IMR-90 (cell line): ENCODE results near the gene ZNF267. TPM values are rescaled to one million over a fixed set of nuclear protein-coding genes. Genes with fewer than 3 reads are reported as not detected.

ENCODE experiments used
- ATAC-seq: fragments of 200-7000 bp; cut with Tn5 transposase; 2 replicates; pipeline ENCODE4 v1.9.1; 2020; ENCODE audit warnings: low read depth, mild to moderate bottlenecking, moderate library complexity
- BruUV-seq: library from RNA; stranded (reverse); fragments of 400-500 nt; replicated peaks from 2 replicates; lab custom pipeline; 2021; lab: Mats Ljungman, UMichigan
- CTCF ChIA-PET: fragments of 300-600 bp; formaldehyde crosslinking; extraction: SDS; loops from one replicate; lab custom pipeline; 2021; ENCODE audit warnings: antibody characterized with exemption; lab: Yijun Ruan, JAX
- POLR2A ChIA-PET: fragments of 300-600 bp; sonication (Branson Sonifier 250); formaldehyde crosslinking; loops from one replicate; lab custom pipeline; 2022; ENCODE audit warnings: antibody characterized with exemption; ENCODE audit not compliant: unreplicated experiment; lab: Charles Lee
- DNase-seq: peaks from one replicate; pipeline ENCODE4 v3.0.0; 2013
- H2AFZ ChIP-seq: replicated peaks from 2 replicates; pipeline ENCODE3; 2013; ENCODE audit warnings: low read length, mild to moderate bottlenecking; ENCODE audit not compliant: poor library complexity
- H2AK5ac ChIP-seq: 2 replicates; pipeline ENCODE4 v1.6.1; 2013; ENCODE audit warnings: low read depth, low read length, inconsistent platforms
- H2AK9ac ChIP-seq: replicated peaks from 2 replicates; pipeline ENCODE3; 2013; ENCODE audit warnings: mild to moderate bottlenecking, low read depth, low read length, moderate library complexity; ENCODE audit not compliant: poor library complexity
- H2BK120ac ChIP-seq: 2 replicates; pipeline ENCODE4 v1.6.1; 2013; ENCODE audit warnings: low read depth, low read length, inconsistent platforms
- H2BK15ac ChIP-seq: 3 replicates; pipeline ENCODE4 v1.6.1; 2013; ENCODE audit warnings: low read depth, low read length, inconsistent platforms
- H2BK20ac ChIP-seq: 2 replicates; pipeline ENCODE4 v1.6.1; 2013; ENCODE audit warnings: low read depth, mild to moderate bottlenecking, inconsistent platforms, low read length, moderate library complexity
- H2BK5ac ChIP-seq: 2 replicates; pipeline ENCODE4 v1.6.1; 2013; ENCODE audit warnings: mild to moderate bottlenecking, low read depth, low read length, inconsistent platforms; ENCODE audit not compliant: poor library complexity, severe bottlenecking
- H3K14ac ChIP-seq: replicated peaks from 2 replicates; pipeline ENCODE4 v1.6.1; 2013; ENCODE audit warnings: low read depth, low read length, inconsistent platforms
- H3K18ac ChIP-seq: 2 replicates; pipeline ENCODE4 v1.6.1; 2013; ENCODE audit warnings: low read depth, low read length, control low read depth
- H3K23ac ChIP-seq: 2 replicates; pipeline ENCODE4 v1.6.1; 2013; ENCODE audit warnings: low read depth, low read length, inconsistent platforms
- H3K27ac ChIP-seq: 2 replicates; pipeline ENCODE4 v1.5.1; 2013; ENCODE audit warnings: mild to moderate bottlenecking, control low read depth, low read length; ENCODE audit not compliant: insufficient read depth
- H3K27me3 ChIP-seq: 2 replicates; pipeline ENCODE4 v1.6.1; 2013; ENCODE audit warnings: low read length; ENCODE audit not compliant: control insufficient read depth, insufficient read depth
- H3K36me3 ChIP-seq: 2 replicates; pipeline ENCODE4 v1.6.1; 2013; ENCODE audit warnings: low read length, mixed read lengths; ENCODE audit not compliant: control insufficient read depth, insufficient read depth
- H3K4ac ChIP-seq: 2 replicates; pipeline ENCODE4 v1.6.1; 2013; ENCODE audit warnings: low read depth, low read length, inconsistent platforms
- H3K4me1 ChIP-seq: 2 replicates; pipeline ENCODE4 v1.6.1; 2013; ENCODE audit warnings: low read length, mixed read lengths; ENCODE audit not compliant: control insufficient read depth, insufficient read depth
- H3K4me2 ChIP-seq: 2 replicates; pipeline ENCODE4 v1.6.1; 2013; ENCODE audit warnings: low read depth, mild to moderate bottlenecking, control low read depth, low read length, moderate library complexity
- H3K4me3 ChIP-seq: 2 replicates; pipeline ENCODE4 v1.5.1; 2013; ENCODE audit warnings: low read depth, mild to moderate bottlenecking, control low read depth, low read length, moderate library complexity; ENCODE audit not compliant: insufficient read depth
- H3K56ac ChIP-seq: 2 replicates; pipeline ENCODE4 v1.6.1; 2013; ENCODE audit warnings: low read length, inconsistent platforms; ENCODE audit not compliant: insufficient read depth; ENCODE audit errors: extremely low read depth
- H3K79me1 ChIP-seq, 2 experiments: 2 replicates each; pipeline ENCODE4 v1.6.1; 2013; ENCODE audit warnings: low read length in 2 of 2, inconsistent platforms in 1 of 2, low read depth in 1 of 2
- H3K9ac ChIP-seq: 2 replicates; pipeline ENCODE4 v1.6.1; 2013; ENCODE audit warnings: low read depth, low read length, control low read depth
- H3K9me1 ChIP-seq: 2 replicates; pipeline ENCODE4 v1.6.1; 2013; ENCODE audit warnings: low read length, inconsistent platforms; ENCODE audit not compliant: insufficient read depth
- H3K9me3 ChIP-seq: 2 replicates; pipeline ENCODE4 v1.6.1; 2013; ENCODE audit warnings: low read length; ENCODE audit not compliant: control insufficient read depth, insufficient read depth
- H4K20me1 ChIP-seq: 2 replicates; pipeline ENCODE4 v1.6.1; 2013; ENCODE audit warnings: low read length, inconsistent platforms; ENCODE audit not compliant: insufficient read depth
- H4K5ac ChIP-seq: 2 replicates; pipeline ENCODE4 v1.6.1; 2013; ENCODE audit warnings: mild to moderate bottlenecking, low read depth, low read length, control low read depth
- H4K8ac ChIP-seq, 2 experiments: 2 replicates each; pipeline ENCODE4 v1.6.1; 2013; ENCODE audit warnings: low read depth in 2 of 2, low read length in 2 of 2, control low read depth in 1 of 2, inconsistent platforms in 1 of 2
- H4K91ac ChIP-seq: 2 replicates; pipeline ENCODE4 v1.6.1; 2013; ENCODE audit warnings: low read depth, low read length, inconsistent platforms; ENCODE audit not compliant: insufficient read depth
- BHLHE40 ChIP-seq: fragments of 150-350 bp; IDR thresholded peaks from 2 replicates; pipeline ENCODE4 v1.6.1; 2016; ENCODE audit warnings: mild to moderate bottlenecking, low read depth, low read length
- CEBPB ChIP-seq: IDR thresholded peaks from 2 replicates; pipeline ENCODE4 v1.6.1; 2012; ENCODE audit warnings: low read depth, low read length, improper control_type of control experiment
- CHD1 ChIP-seq: IDR thresholded peaks from 2 replicates; pipeline ENCODE4 v1.6.1; 2012; ENCODE audit warnings: low read depth, low read length, improper control_type of control experiment
- CTCF ChIP-seq: conservative IDR thresholded peaks from 2 replicates; pipeline ENCODE4 v1.5.1; 2012; ENCODE audit warnings: mild to moderate bottlenecking, low read depth, low read length, improper control_type of control experiment
- ELK1 ChIP-seq: fragments of 150-350 bp; IDR thresholded peaks from 2 replicates; pipeline ENCODE4 v1.6.1; 2016; ENCODE audit warnings: low read depth, mild to moderate bottlenecking, low read length, moderate library complexity, borderline replicate concordance
- FOS ChIP-seq: fragments of 150-350 bp; IDR thresholded peaks from 2 replicates; pipeline ENCODE4 v1.6.1; 2016; ENCODE audit warnings: low read depth, low read length
- MAFK ChIP-seq: IDR thresholded peaks from 2 replicates; pipeline ENCODE4 v1.6.1; 2012; ENCODE audit warnings: low read depth, low read length, improper control_type of control experiment
- MAZ ChIP-seq: IDR thresholded peaks from 2 replicates; pipeline ENCODE4 v1.6.1; 2012; ENCODE audit warnings: low read depth, mild to moderate bottlenecking, low read length, improper control_type of control experiment, moderate library complexity, borderline replicate concordance
- MXI1 ChIP-seq: IDR thresholded peaks from 2 replicates; pipeline ENCODE4 v1.6.1; 2012; ENCODE audit warnings: low read depth, mild to moderate bottlenecking, low read length, moderate library complexity, borderline replicate concordance
- NFE2L2 ChIP-seq: fragments of 150-350 bp; IDR thresholded peaks from 2 replicates; pipeline ENCODE4 v1.6.1; 2016; ENCODE audit warnings: low read depth, mild to moderate bottlenecking, low read length
- POLR2A ChIP-seq: IDR thresholded peaks from 2 replicates; pipeline ENCODE4 v1.6.1; 2012; ENCODE audit warnings: mild to moderate bottlenecking, low read depth, low read length
- RAD21 ChIP-seq: IDR thresholded peaks from 2 replicates; pipeline ENCODE4 v1.6.1; 2012; ENCODE audit warnings: low read length, improper control_type of control experiment
- RCOR1 ChIP-seq: IDR thresholded peaks from 2 replicates; pipeline ENCODE4 v1.6.1; 2012; ENCODE audit warnings: mild to moderate bottlenecking, low read length, improper control_type of control experiment; ENCODE audit not compliant: insufficient replicate concordance
- RFX5 ChIP-seq: IDR thresholded peaks from 2 replicates; pipeline ENCODE4 v1.8.0; 2012; ENCODE audit warnings: low read depth, mild to moderate bottlenecking, low read length, moderate library complexity
- SMC3 ChIP-seq: fragments of 150-350 bp; IDR thresholded peaks from 2 replicates; pipeline ENCODE4 v1.6.1; 2016; ENCODE audit warnings: low read depth, mild to moderate bottlenecking, antibody characterized with exemption, low read length, moderate library complexity
- USF2 ChIP-seq: fragments of 150-350 bp; IDR thresholded peaks from 2 replicates; pipeline ENCODE4 v1.6.1; 2017; ENCODE audit warnings: mild to moderate bottlenecking, antibody characterized with exemption, low read length, low read depth
- WGBS, 2 experiments: methylation state at CpG; one replicate each; pipeline versions ENCODE4 v1.1.5 to v1.1.7; 2013; ENCODE audit warnings: missing lambda C conversion rate in 2 of 2; ENCODE audit not compliant: insufficient read length in 1 of 2; ENCODE audit errors: extremely low coverage in 2 of 2; 5-methylcytosine and 5-hydroxymethylcytosine counted together
- dilution Hi-C: fragments of 300-500 bp; cut with HindIII; formaldehyde crosslinking; loops from one replicate; pipeline ENCODE4 v1.14.3; 2018; ENCODE audit warnings: low sequenced_read_pairs; ENCODE audit not compliant: unreplicated experiment
- in situ Hi-C: fragments of 300-500 bp; cut with MboI; formaldehyde crosslinking; loops from 3 replicates; pipeline ENCODE4 v1.14.3; 2019; ENCODE audit warnings: low sequenced_read_pairs, inconsistent platforms, mixed read lengths
- intact Hi-C: fragments of 100-400 bp; cut with micrococcal nuclease; formaldehyde crosslinking; loops from 2 replicates; pipeline ENCODE4 v1.10.0; 2022
- polyA plus RNA-seq, 3 experiments: library from polyadenylated mRNA; depleted of rRNA; stranded (reverse); fragments of >200 nt; gene quantifications; 2 replicates each; pipeline ENCODE4 v1.2.3, GENCODE V29; 2012; ENCODE audit warnings: low replicate concordance in 1 of 3
- total RNA-seq: library from RNA; depleted of rRNA; stranded (reverse); fragments of >200 nt; gene quantifications from 2 replicates; pipeline ENCODE4 v1.2.3, GENCODE V29; 2012

Gene ZNF267
- total and polyA plus RNA-seq, 2 of the 4 experiments (the other 2 are of a cell fraction) = 2.5 to 15.6 TPM

- Histone ChIP-seq H3K36me3 (peaks cover 14% of the 10 kb centered on the region), H4K91ac (no peak overlapping the region), H3K27ac (no peak overlapping the region), H2BK5ac (no peak overlapping the region), H3K27me3 (no peaks in the 10 kb centered on the region), H2BK15ac (no peak overlapping the region), H3K18ac (no peak overlapping the region), H4K5ac (no peak overlapping the region), H3K56ac (no peak overlapping the region), H2BK20ac (no peak overlapping the region), H3K23ac (no peak overlapping the region), H3K4ac (no peak overlapping the region), H3K79me1 (peaks cover 3 to 8% of the 10 kb centered on the region in 2 experiments; a peak in 2 of 4 replicates), H3K9me1 (no peaks in the 10 kb centered on the region), H2AK5ac (no peak overlapping the region), H3K9ac (no peak overlapping the region), H2AFZ (no peak overlapping the region), H3K4me1 (no peaks in the 10 kb centered on the region), H2AK9ac (no peak overlapping the region), H3K4me3 (no peak overlapping the region), H3K14ac (no peak overlapping the region), H3K4me2 (no peak overlapping the region), H4K20me1 (no peaks in the 10 kb centered on the region), H2BK120ac (no peak overlapping the region), H4K8ac (no peak overlapping the region), H3K9me3 (peaks cover 11% of the 10 kb centered on the region)
- no CpG with 5 or more reads among the region's 2 CpGs for WGBS, 2 experiments
- DNase-seq (no peak), ATAC-seq (no peak)
- intact Hi-C loops = no loop called here
- in situ Hi-C loops = no loop called here
- CTCF ChIA-PET = no interaction called here
- TF ChIP-seq CHD1 (no peak), BHLHE40 (no peak), RAD21 (no peak), CTCF (no peak), MAZ (no peak), RFX5 (no peak), MAFK (no peak), RCOR1 (no peak), SMC3 (no peak), ELK1 (no peak), POLR2A (no peak), USF2 (no peak), MXI1 (no peak), NFE2L2 (no peak), CEBPB (no peak), FOS (no peak)
- BruUV-seq = no TSS peak
- POLR2A ChIA-PET = no interaction called here
- dilution Hi-C loops = no loop called here
Observed at GRCh38 chr16:31899505-31899904, 25.9 kb downstream of the ZNF267 start.
